WTC11 (cell line): ENCODE measurements around the gene CCDC51.

Source experiments
- HMGA2 ChIP-seq: fragments of 250-450 bp; sonication (Bioruptor Pico); IDR thresholded peaks from 2 replicates; pipeline ENCODE4 v1.4.0; 2021; ENCODE audit warnings: mild to moderate bottlenecking, moderate library complexity
- JUN ChIP-seq: sonication (generic); formaldehyde crosslinking; IDR thresholded peaks from 2 replicates; pipeline ENCODE4 v1.8.0; 2023; ENCODE audit warnings: mild to moderate bottlenecking, missing genetic modification reagents
- NFYB ChIP-seq: sonication (generic); formaldehyde crosslinking; conservative IDR thresholded peaks from 2 replicates; pipeline ENCODE4 v1.8.0; 2022; ENCODE audit warnings: low read depth, missing genetic modification reagents
- PRRX2 ChIP-seq: fragments of 250-450 bp; sonication (Bioruptor Pico); IDR thresholded peaks from 2 replicates; pipeline ENCODE4 v1.8.0; 2021; ENCODE audit warnings: mild to moderate bottlenecking
- RELA ChIP-seq: sonication (generic); formaldehyde crosslinking; IDR thresholded peaks from 2 replicates; pipeline ENCODE4 v1.8.1; 2022; ENCODE audit warnings: missing genetic modification reagents, mild to moderate bottlenecking, borderline replicate concordance
- TEAD4 ChIP-seq: sonication (generic); formaldehyde crosslinking; IDR thresholded peaks from 2 replicates; pipeline ENCODE4 v1.8.0; 2022; ENCODE audit warnings: mild to moderate bottlenecking, missing genetic modification reagents
- ZBTB21 ChIP-seq: sonication (generic); formaldehyde crosslinking; IDR thresholded peaks from 2 replicates; pipeline ENCODE4 v1.8.1; 2023; ENCODE audit warnings: mild to moderate bottlenecking, missing genetic modification reagents, borderline replicate concordance
- TF ChIP-seq, protein P1 (sequence below): fragments of 200-600 bp; IDR thresholded peaks from 2 replicates; pipeline ENCODE4 v1.8.0; 2022; ENCODE audit warnings: antibody characterized with exemption
- TF ChIP-seq, protein P2 (sequence below): sonication (generic); formaldehyde crosslinking; IDR thresholded peaks from 2 replicates; pipeline ENCODE4 v1.8.0; 2023; ENCODE audit warnings: mild to moderate bottlenecking, missing genetic modification reagents
- TF ChIP-seq, protein P3 (sequence below): sonication (generic); formaldehyde crosslinking; IDR thresholded peaks from 2 replicates; pipeline ENCODE4 v1.8.0; 2022; ENCODE audit warnings: mild to moderate bottlenecking, missing genetic modification reagents
- TF ChIP-seq, protein P4 (sequence below): fragments of 250-450 bp; sonication (Bioruptor Pico); IDR thresholded peaks from 2 replicates; pipeline ENCODE4 v1.8.0; 2021; ENCODE audit warnings: mild to moderate bottlenecking
- TF ChIP-seq, protein P5 (sequence below): sonication (generic); formaldehyde crosslinking; IDR thresholded peaks from 2 replicates; pipeline ENCODE4 v1.8.1; 2023; ENCODE audit warnings: mild to moderate bottlenecking, missing genetic modification reagents, borderline replicate concordance
- TF ChIP-seq, protein P6 (sequence below): sonication (generic); formaldehyde crosslinking; conservative IDR thresholded peaks from 2 replicates; pipeline ENCODE4 v1.8.1; 2022; ENCODE audit warnings: mild to moderate bottlenecking, missing genetic modification reagents
- TF ChIP-seq, protein P7 (sequence below): sonication (generic); formaldehyde crosslinking; IDR thresholded peaks from 2 replicates; pipeline ENCODE4 v1.8.0; 2022; ENCODE audit warnings: mild to moderate bottlenecking, missing genetic modification reagents

DNA sequence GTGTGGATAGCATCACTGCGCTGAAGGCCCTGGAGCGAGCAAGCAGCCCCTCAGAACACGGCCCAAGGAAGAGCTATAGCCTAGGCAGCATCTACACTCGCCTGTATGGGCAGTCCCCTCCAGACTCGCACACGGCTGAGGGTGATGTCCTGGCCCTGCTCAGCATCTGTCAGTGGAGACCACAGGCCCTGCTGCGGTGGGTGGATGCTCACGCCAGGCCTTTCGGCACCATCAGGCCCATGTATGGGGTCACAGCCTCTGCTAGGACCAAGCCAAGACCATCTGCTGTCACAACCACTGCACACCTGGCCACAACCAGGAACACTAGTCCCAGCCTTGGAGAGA is 27.2 kb upstream of the CCDC51 start:
- TF ChIP-seq, protein P1, sequence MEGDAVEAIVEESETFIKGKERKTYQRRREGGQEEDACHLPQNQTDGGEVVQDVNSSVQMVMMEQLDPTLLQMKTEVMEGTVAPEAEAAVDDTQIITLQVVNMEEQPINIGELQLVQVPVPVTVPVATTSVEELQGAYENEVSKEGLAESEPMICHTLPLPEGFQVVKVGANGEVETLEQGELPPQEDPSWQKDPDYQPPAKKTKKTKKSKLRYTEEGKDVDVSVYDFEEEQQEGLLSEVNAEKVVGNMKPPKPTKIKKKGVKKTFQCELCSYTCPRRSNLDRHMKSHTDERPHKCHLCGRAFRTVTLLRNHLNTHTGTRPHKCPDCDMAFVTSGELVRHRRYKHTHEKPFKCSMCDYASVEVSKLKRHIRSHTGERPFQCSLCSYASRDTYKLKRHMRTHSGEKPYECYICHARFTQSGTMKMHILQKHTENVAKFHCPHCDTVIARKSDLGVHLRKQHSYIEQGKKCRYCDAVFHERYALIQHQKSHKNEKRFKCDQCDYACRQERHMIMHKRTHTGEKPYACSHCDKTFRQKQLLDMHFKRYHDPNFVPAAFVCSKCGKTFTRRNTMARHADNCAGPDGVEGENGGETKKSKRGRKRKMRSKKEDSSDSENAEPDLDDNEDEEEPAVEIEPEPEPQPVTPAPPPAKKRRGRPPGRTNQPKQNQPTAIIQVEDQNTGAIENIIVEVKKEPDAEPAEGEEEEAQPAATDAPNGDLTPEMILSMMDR = no peak
- no peak for TF ChIP-seq HMGA2
- TF ChIP-seq, protein P2, sequence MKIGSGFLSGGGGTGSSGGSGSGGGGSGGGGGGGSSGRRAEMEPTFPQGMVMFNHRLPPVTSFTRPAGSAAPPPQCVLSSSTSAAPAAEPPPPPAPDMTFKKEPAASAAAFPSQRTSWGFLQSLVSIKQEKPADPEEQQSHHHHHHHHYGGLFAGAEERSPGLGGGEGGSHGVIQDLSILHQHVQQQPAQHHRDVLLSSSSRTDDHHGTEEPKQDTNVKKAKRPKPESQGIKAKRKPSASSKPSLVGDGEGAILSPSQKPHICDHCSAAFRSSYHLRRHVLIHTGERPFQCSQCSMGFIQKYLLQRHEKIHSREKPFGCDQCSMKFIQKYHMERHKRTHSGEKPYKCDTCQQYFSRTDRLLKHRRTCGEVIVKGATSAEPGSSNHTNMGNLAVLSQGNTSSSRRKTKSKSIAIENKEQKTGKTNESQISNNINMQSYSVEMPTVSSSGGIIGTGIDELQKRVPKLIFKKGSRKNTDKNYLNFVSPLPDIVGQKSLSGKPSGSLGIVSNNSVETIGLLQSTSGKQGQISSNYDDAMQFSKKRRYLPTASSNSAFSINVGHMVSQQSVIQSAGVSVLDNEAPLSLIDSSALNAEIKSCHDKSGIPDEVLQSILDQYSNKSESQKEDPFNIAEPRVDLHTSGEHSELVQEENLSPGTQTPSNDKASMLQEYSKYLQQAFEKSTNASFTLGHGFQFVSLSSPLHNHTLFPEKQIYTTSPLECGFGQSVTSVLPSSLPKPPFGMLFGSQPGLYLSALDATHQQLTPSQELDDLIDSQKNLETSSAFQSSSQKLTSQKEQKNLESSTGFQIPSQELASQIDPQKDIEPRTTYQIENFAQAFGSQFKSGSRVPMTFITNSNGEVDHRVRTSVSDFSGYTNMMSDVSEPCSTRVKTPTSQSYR (CRISPR knock-in tag) = no peak
- no peak for TF ChIP-seq PRRX2 (CRISPR knock-in tag)
- TF ChIP-seq NFYB (CRISPR knock-in tag) = no peak
- TF ChIP-seq, protein P3, sequence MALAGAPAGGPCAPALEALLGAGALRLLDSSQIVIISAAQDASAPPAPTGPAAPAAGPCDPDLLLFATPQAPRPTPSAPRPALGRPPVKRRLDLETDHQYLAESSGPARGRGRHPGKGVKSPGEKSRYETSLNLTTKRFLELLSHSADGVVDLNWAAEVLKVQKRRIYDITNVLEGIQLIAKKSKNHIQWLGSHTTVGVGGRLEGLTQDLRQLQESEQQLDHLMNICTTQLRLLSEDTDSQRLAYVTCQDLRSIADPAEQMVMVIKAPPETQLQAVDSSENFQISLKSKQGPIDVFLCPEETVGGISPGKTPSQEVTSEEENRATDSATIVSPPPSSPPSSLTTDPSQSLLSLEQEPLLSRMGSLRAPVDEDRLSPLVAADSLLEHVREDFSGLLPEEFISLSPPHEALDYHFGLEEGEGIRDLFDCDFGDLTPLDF = no peak
- TF ChIP-seq RELA (CRISPR knock-in tag) = no peak
- no peak for TF ChIP-seq JUN (CRISPR knock-in tag)
- TF ChIP-seq, protein P4, sequence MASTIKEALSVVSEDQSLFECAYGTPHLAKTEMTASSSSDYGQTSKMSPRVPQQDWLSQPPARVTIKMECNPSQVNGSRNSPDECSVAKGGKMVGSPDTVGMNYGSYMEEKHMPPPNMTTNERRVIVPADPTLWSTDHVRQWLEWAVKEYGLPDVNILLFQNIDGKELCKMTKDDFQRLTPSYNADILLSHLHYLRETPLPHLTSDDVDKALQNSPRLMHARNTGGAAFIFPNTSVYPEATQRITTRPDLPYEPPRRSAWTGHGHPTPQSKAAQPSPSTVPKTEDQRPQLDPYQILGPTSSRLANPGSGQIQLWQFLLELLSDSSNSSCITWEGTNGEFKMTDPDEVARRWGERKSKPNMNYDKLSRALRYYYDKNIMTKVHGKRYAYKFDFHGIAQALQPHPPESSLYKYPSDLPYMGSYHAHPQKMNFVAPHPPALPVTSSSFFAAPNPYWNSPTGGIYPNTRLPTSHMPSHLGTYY (CRISPR knock-in tag) = no peak
- TF ChIP-seq, protein P5, sequence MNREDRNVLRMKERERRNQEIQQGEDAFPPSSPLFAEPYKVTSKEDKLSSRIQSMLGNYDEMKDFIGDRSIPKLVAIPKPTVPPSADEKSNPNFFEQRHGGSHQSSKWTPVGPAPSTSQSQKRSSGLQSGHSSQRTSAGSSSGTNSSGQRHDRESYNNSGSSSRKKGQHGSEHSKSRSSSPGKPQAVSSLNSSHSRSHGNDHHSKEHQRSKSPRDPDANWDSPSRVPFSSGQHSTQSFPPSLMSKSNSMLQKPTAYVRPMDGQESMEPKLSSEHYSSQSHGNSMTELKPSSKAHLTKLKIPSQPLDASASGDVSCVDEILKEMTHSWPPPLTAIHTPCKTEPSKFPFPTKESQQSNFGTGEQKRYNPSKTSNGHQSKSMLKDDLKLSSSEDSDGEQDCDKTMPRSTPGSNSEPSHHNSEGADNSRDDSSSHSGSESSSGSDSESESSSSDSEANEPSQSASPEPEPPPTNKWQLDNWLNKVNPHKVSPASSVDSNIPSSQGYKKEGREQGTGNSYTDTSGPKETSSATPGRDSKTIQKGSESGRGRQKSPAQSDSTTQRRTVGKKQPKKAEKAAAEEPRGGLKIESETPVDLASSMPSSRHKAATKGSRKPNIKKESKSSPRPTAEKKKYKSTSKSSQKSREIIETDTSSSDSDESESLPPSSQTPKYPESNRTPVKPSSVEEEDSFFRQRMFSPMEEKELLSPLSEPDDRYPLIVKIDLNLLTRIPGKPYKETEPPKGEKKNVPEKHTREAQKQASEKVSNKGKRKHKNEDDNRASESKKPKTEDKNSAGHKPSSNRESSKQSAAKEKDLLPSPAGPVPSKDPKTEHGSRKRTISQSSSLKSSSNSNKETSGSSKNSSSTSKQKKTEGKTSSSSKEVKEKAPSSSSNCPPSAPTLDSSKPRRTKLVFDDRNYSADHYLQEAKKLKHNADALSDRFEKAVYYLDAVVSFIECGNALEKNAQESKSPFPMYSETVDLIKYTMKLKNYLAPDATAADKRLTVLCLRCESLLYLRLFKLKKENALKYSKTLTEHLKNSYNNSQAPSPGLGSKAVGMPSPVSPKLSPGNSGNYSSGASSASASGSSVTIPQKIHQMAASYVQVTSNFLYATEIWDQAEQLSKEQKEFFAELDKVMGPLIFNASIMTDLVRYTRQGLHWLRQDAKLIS (CRISPR knock-in tag) = no peak
- TF ChIP-seq, protein P6, sequence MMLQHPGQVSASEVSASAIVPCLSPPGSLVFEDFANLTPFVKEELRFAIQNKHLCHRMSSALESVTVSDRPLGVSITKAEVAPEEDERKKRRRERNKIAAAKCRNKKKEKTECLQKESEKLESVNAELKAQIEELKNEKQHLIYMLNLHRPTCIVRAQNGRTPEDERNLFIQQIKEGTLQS = no peak
- no peak for TF ChIP-seq TEAD4
- no peak for TF ChIP-seq ZBTB21
- TF ChIP-seq, protein P7, sequence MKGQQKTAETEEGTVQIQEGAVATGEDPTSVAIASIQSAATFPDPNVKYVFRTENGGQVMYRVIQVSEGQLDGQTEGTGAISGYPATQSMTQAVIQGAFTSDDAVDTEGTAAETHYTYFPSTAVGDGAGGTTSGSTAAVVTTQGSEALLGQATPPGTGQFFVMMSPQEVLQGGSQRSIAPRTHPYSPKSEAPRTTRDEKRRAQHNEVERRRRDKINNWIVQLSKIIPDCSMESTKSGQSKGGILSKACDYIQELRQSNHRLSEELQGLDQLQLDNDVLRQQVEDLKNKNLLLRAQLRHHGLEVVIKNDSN (CRISPR knock-in tag) = no peak
